Heart right ventricle (tissue), 16 donors: ENCODE results near the gene AMZ1. TPM values are rescaled to one million over a fixed set of nuclear protein-coding genes. Genes with fewer than 3 reads are reported as not detected.
"Not testable (repeated sequence)": the region's sequence is repeated elsewhere in the genome, so short reads cannot be mapped to it uniquely, and the experiment has no call there.

ENCODE experiments used
- ATAC-seq, 8 donors: fragments of 200-7000 bp; cut with Tn5 transposase; one replicate each; pipeline ENCODE4 v1.9.1; 2020; ENCODE audit warnings: mild to moderate bottlenecking in 8 of 8, moderate library complexity in 8 of 8, moderate number of reproducible peaks in 1 of 8
- DNase-seq, 2 donors: peaks; one replicate each; pipeline ENCODE4 v3.0.0-alpha.2; 2020
- H3K27ac ChIP-seq, 10 donors: fragments of 200-600 bp; sonication (generic) in 2 of 10; one replicate each; pipeline versions ENCODE4 v1.5.0 to v1.8.0; 2020 to 2022; ENCODE audit warnings: mild to moderate bottlenecking in 3 of 10
- H3K27me3 ChIP-seq, 7 donors: fragments of 200-600 bp; one replicate each; pipeline ENCODE4 v1.8.0; 2021 to 2022; ENCODE audit warnings: mild to moderate bottlenecking in 2 of 7
- H3K36me3 ChIP-seq, 9 donors: fragments of 200-600 bp; sonication (generic) in 1 of 9; one replicate each; pipeline versions ENCODE4 v1.5.0 to v1.8.0; 2020 to 2022; ENCODE audit warnings: mild to moderate bottlenecking in 2 of 9
- H3K4me1 ChIP-seq, 9 donors: fragments of 200-600 bp; sonication (generic) in 1 of 9; one replicate each; pipeline versions ENCODE4 v1.5.0 to v1.8.0; 2020 to 2022; ENCODE audit warnings: mild to moderate bottlenecking in 4 of 9
- H3K4me3 ChIP-seq, 10 donors: fragments of 200-600 bp; sonication (generic) in 2 of 10; one replicate each; pipeline versions ENCODE4 v1.5.0 to v1.8.0; 2020 to 2022; ENCODE audit warnings: mild to moderate bottlenecking in 7 of 10, moderate library complexity in 2 of 10
- H3K9me3 ChIP-seq, 11 donors: fragments of 200-600 bp in 10 of 11; sonication (generic) in 2 of 11; one replicate each; pipeline versions ENCODE4 v1.5.0 to v1.8.0; 2013 to 2022; ENCODE audit warnings: mild to moderate bottlenecking in 2 of 11, control low read depth in 1 of 11, moderate library complexity in 1 of 11
- WGBS, 2 donors: extraction: QIAGEN DNeasy Blood & Tissue Kit; methylation state at CpG; one replicate each; pipeline ENCODE4 v1.1.7; 2013; ENCODE audit warnings: inconsistent platforms in 1 of 2; 5-methylcytosine and 5-hydroxymethylcytosine counted together
- intact Hi-C, 10 donors: fragments of 100-400 bp; cut with DNase I; formaldehyde crosslinking; loops; one replicate each; pipeline versions ENCODE4 v1.11.1 to v1.14.2; 2022
- polyA plus RNA-seq, 2 donors: library from polyadenylated mRNA; stranded (reverse); fragments of 200-250 nt; gene quantifications; one replicate each; pipeline ENCODE4 v1.2.3, GENCODE V29; 2013
- total RNA-seq, 10 donors: library from RNA; stranded (reverse); fragmentation: NEBNext Ultra II Directional in 3 of 10; extraction: Animal tissue kit (Norgen Biotek cat#: 25700) in 3 of 10; gene quantifications; one replicate each; pipeline versions ENCODE4 v1.2.1 to v1.2.4, GENCODE V29; 2021 to 2023
- TF ChIP-seq, protein P1 (sequence below), 9 donors: fragments of 200-600 bp; sonication (generic) in 2 of 9; IDR thresholded peaks; one replicate each; pipeline versions ENCODE4 v1.5.0 to v1.8.0; 2021 to 2022; ENCODE audit warnings: antibody characterized with exemption in 9 of 9, mild to moderate bottlenecking in 5 of 9, moderate library complexity in 1 of 9
- donor health status: Arrhythmogenic right ventricular cardiomyopathy.
- donor health status: ischemic (EF 13 %, LVEDD 7.1; RV severe dilation, severe dysfunction).
- donor health status: healthy with polysubstance abuse.
- donor health status: DM: no; HTN: yes; CAD: no.
- donor health status: DM: no; HTN: no; CAD: no.
- donor health status: ischemic (EF 25% LVEDD 6.9; RV normal size, moderate dysfunction).
- donor health status: ischemic (EF 25% LVEDD 5.7; RV mildly dilated, moderate dysfunction).
- donor health status: healthy.
- donor health status: DM: yes; HTN: yes; CAD: no.
- donor health status: Ischemic cardiomyopathy.
- donor health status: ischemic (EF 35%, LVEDD 5.7; RV mildly dilated, moderate dysfunction).
- donor health status: nonischemic (EF 11% LVEDD 7.7; RV severe dilation, severe dysfunction).
- donor health status: DM: yes; HTN: yes; CAD: no.
- donor health status: PGD.
- donor health status: ischemic (EF 29% LVEDD 5.4; RV normal size, mild dysfunction).
- donor health status: nonischemic (EF 23%, LVEDD 6.1; RV moderate dilation, normal function).

AMZ1 gene
- total and polyA plus RNA-seq, 12 donors = 0.04 to 0.11 (median 0.07) TPM; not detected in 4

DNA sequence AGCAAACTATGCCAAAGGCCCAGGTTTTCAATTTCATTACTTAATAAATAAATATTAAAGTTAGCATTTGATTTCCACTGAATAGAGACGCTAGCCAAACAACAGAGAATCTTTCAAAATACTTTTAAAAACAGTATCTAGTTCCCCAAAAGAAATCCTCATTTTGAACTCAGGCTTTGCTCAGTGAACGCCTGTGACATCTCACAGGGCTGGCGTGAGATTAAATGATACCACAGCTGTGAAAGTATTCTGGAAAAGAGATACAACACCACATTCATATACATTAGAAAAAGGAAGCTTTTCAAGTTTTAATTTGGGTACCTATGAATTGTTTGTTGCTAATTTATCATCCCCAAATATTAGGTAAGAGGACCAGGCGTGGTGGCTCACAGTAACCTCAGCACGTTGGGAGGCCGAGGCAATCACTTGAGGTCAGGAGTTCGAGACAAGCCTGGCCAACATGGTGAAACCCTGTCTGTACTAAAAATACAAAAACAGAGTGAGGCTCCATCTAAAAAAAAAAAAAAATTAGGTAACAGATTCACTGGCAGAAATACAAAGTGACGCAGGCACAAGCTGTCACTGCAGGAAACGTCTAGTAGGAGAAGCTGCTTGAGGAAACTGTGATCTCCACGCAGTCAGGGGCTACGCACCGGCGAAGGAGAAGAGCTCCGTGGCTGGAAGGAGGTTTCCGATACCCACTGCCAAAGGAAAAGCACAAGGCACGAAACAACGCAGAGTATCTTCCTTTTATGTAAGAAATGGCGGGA is 50.0 kb downstream of the AMZ1 start:
- H3K27ac ChIP-seq = peak overlapping the region in 6 of 10 donors; percentile 23 to 78 (median 38)
- peaks cover 18 to 61% (median 46%) of the 10 kb centered on the region in 9 donors for H3K4me1 ChIP-seq
- peak overlapping the region in 3 of 10 donors; percentile 16 to 32 (median 22) for H3K4me3 ChIP-seq
- ATAC-seq (peak in 7 of 8 donors; percentile 23 to 68 (median 46)), DNase-seq (peak in 1 of 2 donors; percentile 77)
- intact Hi-C loops = loop anchor here in 3 of 10 donors (5.0 to 10.0 kb wide), 2 partner anchors 104 to 107 kb away; partner anchors contain the start of gene GNA12 (in 3 of the 3)
- H3K9me3 ChIP-seq = peaks cover 0 to 9% (median 0%) of the 10 kb centered on the region in 11 donors
- TF ChIP-seq, protein P1, sequence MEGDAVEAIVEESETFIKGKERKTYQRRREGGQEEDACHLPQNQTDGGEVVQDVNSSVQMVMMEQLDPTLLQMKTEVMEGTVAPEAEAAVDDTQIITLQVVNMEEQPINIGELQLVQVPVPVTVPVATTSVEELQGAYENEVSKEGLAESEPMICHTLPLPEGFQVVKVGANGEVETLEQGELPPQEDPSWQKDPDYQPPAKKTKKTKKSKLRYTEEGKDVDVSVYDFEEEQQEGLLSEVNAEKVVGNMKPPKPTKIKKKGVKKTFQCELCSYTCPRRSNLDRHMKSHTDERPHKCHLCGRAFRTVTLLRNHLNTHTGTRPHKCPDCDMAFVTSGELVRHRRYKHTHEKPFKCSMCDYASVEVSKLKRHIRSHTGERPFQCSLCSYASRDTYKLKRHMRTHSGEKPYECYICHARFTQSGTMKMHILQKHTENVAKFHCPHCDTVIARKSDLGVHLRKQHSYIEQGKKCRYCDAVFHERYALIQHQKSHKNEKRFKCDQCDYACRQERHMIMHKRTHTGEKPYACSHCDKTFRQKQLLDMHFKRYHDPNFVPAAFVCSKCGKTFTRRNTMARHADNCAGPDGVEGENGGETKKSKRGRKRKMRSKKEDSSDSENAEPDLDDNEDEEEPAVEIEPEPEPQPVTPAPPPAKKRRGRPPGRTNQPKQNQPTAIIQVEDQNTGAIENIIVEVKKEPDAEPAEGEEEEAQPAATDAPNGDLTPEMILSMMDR (IDR thresholded peaks at IDR 0.05) = no peak
- 34 to 49% methylated on average over 18 of the region's 18 CpGs for WGBS, 2 donors
- H3K36me3 ChIP-seq = no peaks in the 10 kb centered on the region
- H3K27me3 ChIP-seq = no peaks in the 10 kb centered on the region

DNA sequence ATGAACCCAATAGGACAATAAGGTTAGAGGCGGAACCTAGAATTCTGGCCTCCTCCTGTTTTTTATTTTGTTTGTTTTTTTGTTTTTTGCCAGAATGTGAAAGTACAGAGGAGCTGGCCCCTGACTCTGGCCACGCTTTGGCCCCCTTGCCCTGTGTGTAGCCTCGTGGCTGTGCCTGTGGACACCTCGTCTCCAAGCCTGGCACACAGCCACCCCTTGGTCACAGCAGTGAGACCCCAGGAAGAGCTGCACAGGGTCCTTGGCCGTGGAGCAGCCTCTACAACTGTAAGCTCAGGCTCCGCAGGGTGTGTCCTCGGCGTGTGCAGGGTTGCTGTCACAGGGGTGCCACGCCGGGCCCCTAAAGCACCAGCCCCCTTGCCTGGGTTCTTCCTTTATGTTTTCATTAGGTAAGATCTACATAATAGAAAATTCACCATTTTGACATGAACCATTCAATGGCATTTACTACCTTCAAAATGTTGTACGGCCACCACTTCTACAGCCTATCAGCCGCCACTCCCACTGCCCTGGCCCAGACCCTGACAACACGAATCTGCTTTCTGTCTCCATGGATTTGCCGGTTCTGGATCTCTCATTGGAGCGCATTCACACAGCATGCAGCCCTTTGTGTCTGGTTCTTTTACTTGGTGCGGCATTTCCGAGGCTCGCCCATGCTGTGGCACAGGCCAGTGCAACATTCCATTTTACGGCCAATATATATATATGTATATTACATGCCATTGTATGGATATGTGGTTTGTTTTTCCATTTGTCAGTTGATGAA is 51.0 kb downstream of the AMZ1 start:
- H3K4me3 ChIP-seq = peak overlapping the region in 1 of 10 donors; percentile 22
- intact Hi-C loops = loop anchor here in 3 of 10 donors (5.0 to 10.0 kb wide), 2 partner anchors 103 to 106 kb away; partner anchors contain the start of gene GNA12 (in 3 of the 3)
- H3K9me3 ChIP-seq = peaks cover 0 to 2% (median 0%) of the 10 kb centered on the region in 11 donors
- ATAC-seq = no peak
- TF ChIP-seq, protein P1 (IDR thresholded peaks at IDR 0.05) = no peak
- peak overlapping the region in 4 of 10 donors; percentile 23 to 78 (median 54) for H3K27ac ChIP-seq
- 91 to 92% methylated on average over 19 of the region's 19 CpGs for WGBS, 2 donors
- H3K36me3 ChIP-seq = no peaks in the 10 kb centered on the region
- H3K4me1 ChIP-seq = peaks cover 18 to 51% (median 36%) of the 10 kb centered on the region in 9 donors
- no peaks in the 10 kb centered on the region for H3K27me3 ChIP-seq
- DNase-seq = no peak

DNA sequence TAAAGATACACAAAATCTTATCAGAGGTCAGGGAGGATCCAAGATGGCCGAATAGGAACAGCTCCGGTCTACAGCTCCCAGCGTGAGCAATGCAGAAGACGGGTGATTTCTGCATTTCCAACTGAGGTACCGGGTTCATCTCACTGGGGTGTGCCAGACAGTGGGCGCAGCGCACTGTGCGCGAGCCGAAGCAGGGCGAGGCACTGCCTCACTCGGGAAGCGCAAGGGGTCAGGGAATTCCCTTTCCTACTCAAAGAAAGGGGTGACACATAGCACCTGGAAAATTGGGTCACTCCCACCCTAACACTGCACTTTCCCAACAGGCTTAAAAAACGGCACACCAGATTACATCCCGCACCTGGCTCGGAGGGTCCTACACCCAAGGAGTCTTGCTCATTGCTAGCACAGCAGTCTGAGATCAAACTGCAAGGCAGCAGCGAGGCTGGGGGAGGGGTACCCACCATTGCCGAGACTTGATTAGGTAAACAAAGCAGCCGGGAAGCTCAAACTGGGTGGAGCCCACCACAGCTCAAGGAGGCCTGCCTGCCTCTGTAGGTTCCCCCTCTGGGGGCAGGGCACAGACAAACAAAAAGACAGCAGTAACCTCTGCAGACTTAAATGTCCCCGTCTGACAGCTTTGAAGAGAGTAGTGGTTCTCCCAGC is 55.7 kb downstream of the AMZ1 start:
- H3K9me3 ChIP-seq, intact Hi-C loops, H3K36me3 ChIP-seq, ATAC-seq, H3K27me3 ChIP-seq, H3K27ac ChIP-seq, H3K4me3 ChIP-seq, DNase-seq: not testable (repeated sequence)
- WGBS, 2 donors = 94 to 95% methylated on average over 20 of the region's 20 CpGs
- H3K4me1 ChIP-seq = peaks cover under 1 to 13% (median 4%) of the 10 kb centered on the region in 9 donors

DNA sequence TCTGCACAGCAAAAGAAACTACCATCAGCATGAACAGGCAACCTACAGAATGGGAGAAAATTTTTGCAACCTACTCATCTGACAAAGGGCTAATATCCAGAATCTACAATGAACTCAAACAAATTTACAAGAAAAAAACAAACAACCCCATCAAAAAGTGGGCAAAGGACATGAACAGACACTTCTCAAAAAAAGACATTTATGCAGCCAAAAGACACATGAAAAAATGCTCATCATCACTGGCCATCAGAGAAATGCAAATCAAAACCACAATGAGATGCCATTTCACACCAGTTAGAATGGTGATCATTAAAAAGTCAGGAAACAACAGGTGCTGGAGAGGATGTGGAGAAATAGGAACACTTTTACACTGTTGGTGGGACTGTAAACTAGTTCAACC is 60.7 kb downstream of the AMZ1 start:
- intact Hi-C loops, DNase-seq, H3K4me3 ChIP-seq, H3K9me3 ChIP-seq, H3K27me3 ChIP-seq, ATAC-seq, H3K36me3 ChIP-seq, H3K27ac ChIP-seq: not testable (repeated sequence)
- H3K4me1 ChIP-seq = peaks cover 0 to 22% (median 6%) of the 10 kb centered on the region in 9 donors

DNA sequence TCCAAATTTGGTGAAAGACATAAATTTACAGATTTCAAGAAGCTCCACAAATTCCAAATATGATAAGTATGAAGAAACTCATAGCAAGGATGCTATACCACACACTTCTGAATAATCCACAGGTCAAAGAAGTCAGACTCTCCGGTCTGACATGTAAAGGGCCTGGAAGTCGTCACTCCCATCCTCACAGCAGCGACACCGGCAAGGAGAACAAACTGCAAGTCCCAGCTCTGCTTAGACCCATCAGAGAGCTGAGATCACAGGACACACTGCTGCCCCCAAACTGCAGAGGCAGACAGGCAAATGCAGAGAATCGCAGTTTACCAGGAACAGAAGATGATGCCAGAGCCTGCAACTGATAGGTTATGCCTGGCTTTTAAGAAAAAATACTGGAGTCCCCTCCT is 62.0 kb downstream of the AMZ1 start:
- DNase-seq (no peak), ATAC-seq (no peak)
- intact Hi-C loops = no loop called here
- H3K27me3 ChIP-seq = no peaks in the 10 kb centered on the region
- TF ChIP-seq, protein P1 (IDR thresholded peaks at IDR 0.05) = no peak
- no peak overlapping the region for H3K27ac ChIP-seq
- H3K4me1 ChIP-seq = peaks cover 0 to 22% (median 6%) of the 10 kb centered on the region in 9 donors
- no peaks in the 10 kb centered on the region for H3K36me3 ChIP-seq
- WGBS, 2 donors = 57 to 75% methylated on average over 5 of the region's 5 CpGs
- H3K9me3 ChIP-seq = no peaks in the 10 kb centered on the region
- H3K4me3 ChIP-seq = no peak overlapping the region
